Panc1 (cell line): ENCODE data around the gene THPO.

Experiments used
- POLR2AphosphoS5 ChIP-seq: IDR thresholded peaks from 2 replicates; pipeline ENCODE4 v1.6.1; 2012; ENCODE audit warnings: mild to moderate bottlenecking, low read depth, low read length, moderate library complexity
- SIN3A ChIP-seq: IDR thresholded peaks from 2 replicates; pipeline ENCODE4 v1.6.1; 2012; ENCODE audit warnings: low read depth, mild to moderate bottlenecking, low read length, moderate library complexity, borderline replicate concordance; ENCODE audit not compliant: insufficient read depth
- TF ChIP-seq, protein P1 (sequence below): fragments of 450-650 bp; IDR thresholded peaks from 2 replicates; pipeline ENCODE4 v1.5.1; 2017; ENCODE audit warnings: mild to moderate bottlenecking

DNA sequence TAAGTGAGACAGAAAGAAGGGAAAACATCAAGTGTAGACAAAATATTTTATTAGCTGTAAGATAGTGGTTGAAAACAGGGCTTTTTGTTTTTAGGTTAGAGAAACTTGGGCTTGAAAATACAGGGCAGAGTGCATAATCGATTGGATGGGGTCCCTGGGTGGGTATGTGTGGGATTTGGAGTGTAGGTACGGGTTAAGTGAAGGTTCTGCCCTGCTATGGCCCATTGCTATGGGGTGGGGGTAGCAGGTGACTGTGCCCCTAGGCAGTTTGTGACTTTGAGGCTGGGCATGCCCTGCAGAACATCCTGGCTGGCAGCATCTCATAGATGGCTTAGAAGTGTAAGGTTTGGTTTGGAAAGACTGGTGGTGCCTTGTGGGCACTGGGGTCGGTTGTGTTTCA lies 44.3 kb downstream of the THPO start:
- TF ChIP-seq, protein P1, sequence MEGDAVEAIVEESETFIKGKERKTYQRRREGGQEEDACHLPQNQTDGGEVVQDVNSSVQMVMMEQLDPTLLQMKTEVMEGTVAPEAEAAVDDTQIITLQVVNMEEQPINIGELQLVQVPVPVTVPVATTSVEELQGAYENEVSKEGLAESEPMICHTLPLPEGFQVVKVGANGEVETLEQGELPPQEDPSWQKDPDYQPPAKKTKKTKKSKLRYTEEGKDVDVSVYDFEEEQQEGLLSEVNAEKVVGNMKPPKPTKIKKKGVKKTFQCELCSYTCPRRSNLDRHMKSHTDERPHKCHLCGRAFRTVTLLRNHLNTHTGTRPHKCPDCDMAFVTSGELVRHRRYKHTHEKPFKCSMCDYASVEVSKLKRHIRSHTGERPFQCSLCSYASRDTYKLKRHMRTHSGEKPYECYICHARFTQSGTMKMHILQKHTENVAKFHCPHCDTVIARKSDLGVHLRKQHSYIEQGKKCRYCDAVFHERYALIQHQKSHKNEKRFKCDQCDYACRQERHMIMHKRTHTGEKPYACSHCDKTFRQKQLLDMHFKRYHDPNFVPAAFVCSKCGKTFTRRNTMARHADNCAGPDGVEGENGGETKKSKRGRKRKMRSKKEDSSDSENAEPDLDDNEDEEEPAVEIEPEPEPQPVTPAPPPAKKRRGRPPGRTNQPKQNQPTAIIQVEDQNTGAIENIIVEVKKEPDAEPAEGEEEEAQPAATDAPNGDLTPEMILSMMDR, result no peak
- TF ChIP-seq POLR2AphosphoS5 (no peak), SIN3A (no peak)
